ENCODE results near the gene KLHL3. TPM values are rescaled to one million over a fixed set of nuclear protein-coding genes. Genes with fewer than 3 reads are reported as not detected.

Gene KLHL3
- total RNA-seq, 1 donor from 2014 or later = 4.4 TPM

GRCh38 chr5:137743031-137743640 lies 7.2 kb upstream of the KLHL3 start:
- ATAC-seq = peak; percentile 70

GRCh38 chr5:137741718-137742117 lies 5.8 kb upstream of the KLHL3 start:
- no peak for ATAC-seq

GRCh38 chr5:137739737-137740136 lies 3.8 kb upstream of the KLHL3 start:
- no peak for ATAC-seq

- no peak for ATAC-seq
Observed at GRCh38 chr5:137738947-137739346, 3.1 kb upstream of the KLHL3 start.

- peak; percentile 75 for ATAC-seq
Observed at GRCh38 chr5:137737349-137738131, 1.7 kb upstream of the KLHL3 start.

GRCh38 chr5:137736496-137736895 lies 607 bp upstream of the KLHL3 start:
- no peak for ATAC-seq

GRCh38 chr5:137734962-137735554 lies 831 bp downstream of the KLHL3 start:
- peak; percentile 61 for ATAC-seq

- no peak for ATAC-seq
Observed at GRCh38 chr5:137734331-137734730, 1.6 kb downstream of the KLHL3 start.

GRCh38 chr5:137733922-137734321 lies 2.0 kb downstream of the KLHL3 start:
- ATAC-seq = no peak

- ATAC-seq = no peak
Observed at GRCh38 chr5:137733006-137733405, 2.9 kb downstream of the KLHL3 start.

GRCh38 chr5:137731176-137731575 lies 4.7 kb downstream of the KLHL3 start:
- no peak for ATAC-seq

GRCh38 chr5:137730336-137730735 lies 5.6 kb downstream of the KLHL3 start:
- ATAC-seq = no peak

- ATAC-seq = no peak
Observed at GRCh38 chr5:137728048-137728447, 7.8 kb downstream of the KLHL3 start.

GRCh38 chr5:137727623-137728022 lies 8.3 kb downstream of the KLHL3 start:
- ATAC-seq = no peak

- ATAC-seq = no peak
Observed at GRCh38 chr5:137724251-137724650, 11.6 kb downstream of the KLHL3 start.

- ATAC-seq = no peak
Observed at GRCh38 chr5:137718611-137719010, 17.3 kb downstream of the KLHL3 start.

- ATAC-seq = no peak
Observed at GRCh38 chr5:137716337-137716736, 19.6 kb downstream of the KLHL3 start.

- no peak for ATAC-seq
Observed at GRCh38 chr5:137715456-137715855, 20.4 kb downstream of the KLHL3 start.

- no peak for ATAC-seq
Observed at GRCh38 chr5:137714946-137715345, 20.9 kb downstream of the KLHL3 start.

- ATAC-seq = no peak
Observed at GRCh38 chr5:137714494-137714893, 21.4 kb downstream of the KLHL3 start.

GRCh38 chr5:137712139-137712667 lies 23.7 kb downstream of the KLHL3 start:
- ATAC-seq = no peak

GRCh38 chr5:137710086-137710485 lies 25.8 kb downstream of the KLHL3 start:
- no peak for ATAC-seq

- ATAC-seq = no peak
Observed at GRCh38 chr5:137708796-137709559, 26.9 kb downstream of the KLHL3 start.

Measured in esophagus mucosa (tissue), 1 donor.